ENCODE results near the gene PDE3A. TPM values are rescaled to one million over a fixed set of nuclear protein-coding genes. Genes with fewer than 3 reads are reported as not detected.

PDE3A gene
- total RNA-seq, 1 experiment from 2014 or later, result 0.12 TPM

GRCh38 chr12:20410734-20411133 is 42.4 kb downstream of the PDE3A start:
- ChIA-PET CTCF (no interaction called here), RAD21 (ENCODE audit: low non-redundant PET in 1 of 2, low total read pairs in 2 of 2, uncharacterized antibody in 2 of 2, unreplicated experiment in 2 of 2) (no interaction called here), POLR2A (no interaction called here)
- Histone ChIP-seq H3K9ac (ENCODE audit: low read length) (no peak overlapping the region), H3K27me3 (ENCODE audit: insufficient read depth, low read length) (no peaks in the 10 kb centered on the region), H2AFZ (ENCODE audit: low read depth, low read length, poor library complexity, severe bottlenecking) (no peak overlapping the region), H3K27ac (ENCODE audit: low read depth, low read length) (no peak overlapping the region), H3K4me3 (replicated peaks in 1 of 2; ENCODE audit: low read depth in 1 of 2, low read length in 2 of 2) (no peak overlapping the region), H3K9me2 (ENCODE audit: insufficient read depth) (no peaks in the 10 kb centered on the region), H3K4me2 (ENCODE audit: low read length) (no peak overlapping the region), H3K36me3 (ENCODE audit: control insufficient read depth in 1 of 2, insufficient read depth in 2 of 2, low read length in 2 of 2) (no peaks in the 10 kb centered on the region), H3K4me1 (ENCODE audit: control insufficient read depth in 1 of 2, insufficient read depth in 2 of 2, low read length in 2 of 2) (no peaks in the 10 kb centered on the region), H4K20me1 (ENCODE audit: insufficient read depth) (no peaks in the 10 kb centered on the region), H3K79me2 (ENCODE audit: insufficient read depth, low read length) (no peaks in the 10 kb centered on the region), H3K9me3 (ENCODE audit: control insufficient read depth in 1 of 2, insufficient read depth in 1 of 2, low read depth in 1 of 2, low read length in 2 of 2) (no peaks in the 10 kb centered on the region)
- no peak for ATAC-seq
- TF ChIP-seq POLR2AphosphoS5 (IDR thresholded peaks at IDR 0.05; ENCODE audit: low read depth, low read length) (no peak), POLR2A (IDR thresholded peaks at IDR 0.05; ENCODE audit: borderline replicate concordance, extremely low read depth, insufficient read depth, insufficient read length) (no peak), SIN3A (IDR thresholded peaks at IDR 0.05; ENCODE audit: low read depth) (no peak), JUND (IDR thresholded peaks at IDR 0.05) (no peak), REST (IDR thresholded peaks at IDR 0.05; ENCODE audit: low read depth) (no peak), YY1 (IDR thresholded peaks at IDR 0.05; ENCODE audit: extremely low read depth, insufficient replicate concordance, low read depth, low read length) (no peak), RAD21 (IDR thresholded peaks at IDR 0.05; ENCODE audit: low read depth) (no peak), EGR1 (IDR thresholded peaks at IDR 0.05; ENCODE audit: low read depth) (no peak), SRF (IDR thresholded peaks at IDR 0.05; ENCODE audit: low read depth) (no peak), ZFX (IDR thresholded peaks at IDR 0.05) (no peak)
- TF ChIP-seq, protein P1, sequence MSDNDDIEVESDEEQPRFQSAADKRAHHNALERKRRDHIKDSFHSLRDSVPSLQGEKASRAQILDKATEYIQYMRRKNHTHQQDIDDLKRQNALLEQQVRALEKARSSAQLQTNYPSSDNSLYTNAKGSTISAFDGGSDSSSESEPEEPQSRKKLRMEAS (IDR thresholded peaks at IDR 0.05), result no peak
- TF ChIP-seq, protein P2, sequence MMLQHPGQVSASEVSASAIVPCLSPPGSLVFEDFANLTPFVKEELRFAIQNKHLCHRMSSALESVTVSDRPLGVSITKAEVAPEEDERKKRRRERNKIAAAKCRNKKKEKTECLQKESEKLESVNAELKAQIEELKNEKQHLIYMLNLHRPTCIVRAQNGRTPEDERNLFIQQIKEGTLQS (IDR thresholded peaks at IDR 0.05), result no peak
- DNase-seq (ENCODE audit: low read depth, low spot score), result no peak
- intact Hi-C loops (cut with micrococcal nuclease), result no loop called here
- BruUV-seq (replicated peaks), result no TSS peak

Data from HCT116 (cell line).